Cardiac muscle cell (in vitro differentiated cells and primary cell): ENCODE data around the gene SCAI. TPM values are rescaled to one million over a fixed set of nuclear protein-coding genes. Genes with fewer than 3 reads are reported as not detected.

Source experiments
- DNase-seq, 2 donors: peaks; one replicate each; pipeline versions ENCODE4 v3.0.0 to v3.0.0-alpha.2; 2010 to 2017; ENCODE audit warnings: low read depth in 1 of 2, low spot score in 1 of 2
- H3K27ac ChIP-seq: fragments of 200-600 bp; sonication (generic); 2 replicates; pipeline ENCODE4 v1.5.1; 2016
- H3K27me3 ChIP-seq: fragments of 200-600 bp; sonication (generic); 2 replicates; pipeline ENCODE4 v1.6.0; 2016; ENCODE audit warnings: control low read depth
- H3K36me3 ChIP-seq: fragments of 200-600 bp; sonication (generic); 2 replicates; pipeline ENCODE4 v1.5.1; 2016; ENCODE audit warnings: control low read depth
- H3K4me1 ChIP-seq: fragments of 200-600 bp; sonication (generic); 2 replicates; pipeline ENCODE4 v1.8.1; 2017; ENCODE audit warnings: low read depth, mild to moderate bottlenecking, mixed run types
- H3K4me3 ChIP-seq: fragments of 200-600 bp; sonication (generic); 2 replicates; pipeline ENCODE4 v1.5.1; 2016; ENCODE audit warnings: mild to moderate bottlenecking
- H3K9me3 ChIP-seq: fragments of 200-600 bp; sonication (generic); 2 replicates; pipeline ENCODE4 v1.5.1; 2017; ENCODE audit warnings: low read depth, mild to moderate bottlenecking, control low read depth
- polyA plus RNA-seq: library from polyadenylated mRNA; unstranded; fragments of >200 nt; fragmentation: Nextera tagmentation; extraction: Ambion mirVana; gene quantifications from 2 replicates; pipeline ENCODE4 v1.2.1, GENCODE V29; 2016
- total RNA-seq: library from RNA; depleted of rRNA; stranded (reverse); fragments of >200 nt; gene quantifications from 2 replicates; pipeline ENCODE4 v1.2.3, GENCODE V29; 2016
- TF ChIP-seq, protein P1 (sequence below): IDR thresholded peaks from 2 replicates; pipeline ENCODE4 v1.5.1; 2012; ENCODE audit warnings: low read depth, mild to moderate bottlenecking, low read length

SCAI gene
- total RNA-seq (4.6 and 15.0 TPM in 2 replicates), polyA plus RNA-seq (4.4 and 12.5 TPM in 2 replicates)

- Histone ChIP-seq H3K27me3 (no peaks in the 10 kb centered on the region), H3K27ac (peak within 1 kb of the TSS; percentile 85), H3K9me3 (no peaks in the 10 kb centered on the region), H3K4me1 (no peaks in the 10 kb centered on the region), H3K36me3 (peaks cover 7% of the 10 kb centered on the region), H3K4me3 (peak within 1 kb of the TSS; percentile 71)
- peak; percentile 99 for DNase-seq
- TF ChIP-seq, protein P1, sequence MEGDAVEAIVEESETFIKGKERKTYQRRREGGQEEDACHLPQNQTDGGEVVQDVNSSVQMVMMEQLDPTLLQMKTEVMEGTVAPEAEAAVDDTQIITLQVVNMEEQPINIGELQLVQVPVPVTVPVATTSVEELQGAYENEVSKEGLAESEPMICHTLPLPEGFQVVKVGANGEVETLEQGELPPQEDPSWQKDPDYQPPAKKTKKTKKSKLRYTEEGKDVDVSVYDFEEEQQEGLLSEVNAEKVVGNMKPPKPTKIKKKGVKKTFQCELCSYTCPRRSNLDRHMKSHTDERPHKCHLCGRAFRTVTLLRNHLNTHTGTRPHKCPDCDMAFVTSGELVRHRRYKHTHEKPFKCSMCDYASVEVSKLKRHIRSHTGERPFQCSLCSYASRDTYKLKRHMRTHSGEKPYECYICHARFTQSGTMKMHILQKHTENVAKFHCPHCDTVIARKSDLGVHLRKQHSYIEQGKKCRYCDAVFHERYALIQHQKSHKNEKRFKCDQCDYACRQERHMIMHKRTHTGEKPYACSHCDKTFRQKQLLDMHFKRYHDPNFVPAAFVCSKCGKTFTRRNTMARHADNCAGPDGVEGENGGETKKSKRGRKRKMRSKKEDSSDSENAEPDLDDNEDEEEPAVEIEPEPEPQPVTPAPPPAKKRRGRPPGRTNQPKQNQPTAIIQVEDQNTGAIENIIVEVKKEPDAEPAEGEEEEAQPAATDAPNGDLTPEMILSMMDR = peak; percentile 99
These were observed at the start of gene SCAI for GRCh38 chr9:125143377-125144090. TSS of gene SCAI (minus strand) at chr9:125143528. CDS start at chr9:125143437, 91 bp downstream.

GRCh38 chr9:125190361-125190801 is 47.1 kb upstream of the SCAI start:
- H3K27me3 ChIP-seq = no peaks in the 10 kb centered on the region
- H3K9me3 ChIP-seq = no peaks in the 10 kb centered on the region
- peak overlapping the region; percentile 87 for H3K4me3 ChIP-seq
- H3K27ac ChIP-seq = peak overlapping the region; percentile 98
- no peaks in the 10 kb centered on the region for H3K4me1 ChIP-seq
- TF ChIP-seq, protein P1 = no peak
- H3K36me3 ChIP-seq = no peaks in the 10 kb centered on the region
- DNase-seq = peak; percentile 4 to 18

DNA sequence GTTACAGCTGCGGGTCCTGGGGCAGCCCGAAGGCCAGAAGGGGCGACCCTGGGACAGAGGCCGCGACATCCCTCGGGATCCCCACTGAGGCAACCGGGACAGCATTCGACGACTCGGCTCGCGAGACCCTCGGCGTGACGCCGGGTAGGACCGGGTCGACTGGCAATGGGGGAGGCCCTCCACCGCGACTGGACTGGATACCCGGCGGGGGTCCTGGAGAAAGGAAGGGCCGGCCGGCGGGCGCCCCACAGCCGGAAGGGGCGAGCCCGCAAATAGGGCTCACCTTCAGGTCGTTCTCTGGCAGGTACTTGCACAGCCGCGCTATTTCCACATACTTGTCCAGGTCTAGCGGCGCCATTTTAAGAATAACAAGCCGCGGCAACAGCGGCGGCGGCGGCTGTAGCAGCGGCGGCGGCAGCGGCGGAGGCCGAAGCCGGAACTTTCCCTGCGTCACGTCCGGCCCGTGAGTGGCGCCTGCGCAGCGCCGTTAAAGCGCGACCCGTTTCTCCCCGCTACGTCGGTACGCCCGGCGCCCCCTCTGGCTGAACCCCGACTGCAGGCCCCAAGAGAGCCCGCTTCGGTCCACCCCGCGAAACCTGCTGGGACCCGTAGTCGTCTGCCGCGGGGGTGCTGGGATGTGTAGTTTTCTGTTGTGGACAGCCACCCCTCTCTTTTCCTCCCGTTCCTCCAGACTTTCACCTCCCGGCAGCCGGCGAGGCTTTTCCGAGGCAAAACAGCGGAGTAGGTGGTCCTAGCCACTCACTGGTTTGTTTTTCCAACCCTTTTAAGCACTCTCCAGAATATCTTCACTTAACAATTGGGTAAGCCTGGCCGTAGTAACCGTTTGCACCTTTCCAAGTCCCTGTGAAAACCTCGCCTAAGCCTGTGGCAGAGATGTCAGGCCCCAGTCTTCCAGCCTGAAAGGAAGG is 46.3 kb upstream of the SCAI start, which contains the start of gene PPP6C:
Gene PPP6C (minus strand): TSS at position 443 of the 929 bp plus-strand sequence. CDS start 85 bp downstream, at position 358.
- Histone ChIP-seq H3K27ac (peak within 1 kb of the TSS; percentile 98), H3K4me1 (no peaks in the 10 kb centered on the region), H3K9me3 (no peaks in the 10 kb centered on the region), H3K36me3 (no peaks in the 10 kb centered on the region), H3K27me3 (no peaks in the 10 kb centered on the region), H3K4me3 (peak within 1 kb of the TSS; percentile 87)
- DNase-seq = peak; percentile 98
- TF ChIP-seq, protein P1 = peak; percentile 71

DNA sequence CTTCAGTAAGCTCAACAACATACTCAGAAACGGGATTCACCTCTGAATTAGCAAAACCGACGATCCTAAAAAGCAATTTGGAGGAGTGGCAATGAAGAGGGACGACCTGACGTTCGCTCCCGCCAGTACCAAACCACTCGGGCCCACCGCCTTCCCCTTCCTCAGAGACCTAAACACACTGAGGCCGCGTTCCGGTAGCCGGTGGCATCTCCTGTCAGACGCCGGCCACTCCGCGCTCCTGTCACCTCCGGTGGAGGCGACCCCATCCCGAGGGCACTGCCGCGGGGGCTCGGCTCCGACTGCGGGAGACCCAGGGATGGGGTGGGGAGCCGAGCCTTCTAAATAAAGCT is 45.7 kb upstream of the SCAI start:
- TF ChIP-seq, protein P1 = no peak
- Histone ChIP-seq H3K27ac (peak overlapping the region; percentile 98), H3K4me1 (no peaks in the 10 kb centered on the region), H3K36me3 (no peaks in the 10 kb centered on the region), H3K27me3 (no peaks in the 10 kb centered on the region), H3K4me3 (peak overlapping the region; percentile 87), H3K9me3 (no peaks in the 10 kb centered on the region)
- DNase-seq = peak in 1 of 2 donors; percentile 42

GRCh38 chr9:125183561-125183960 is 40.2 kb upstream of the SCAI start:
- Histone ChIP-seq H3K27ac (no peak overlapping the region), H3K27me3 (no peaks in the 10 kb centered on the region), H3K4me3 (no peak overlapping the region), H3K4me1 (peaks cover 6% of the 10 kb centered on the region), H3K36me3 (no peaks in the 10 kb centered on the region), H3K9me3 (no peaks in the 10 kb centered on the region)
- no peak for DNase-seq
- TF ChIP-seq, protein P1 = no peak
